ENCODE measurements around the gene ABHD1. TPM values are rescaled to one million over a fixed set of nuclear protein-coding genes. Genes with fewer than 3 reads are reported as not detected.

Gene ABHD1
- total and polyA plus RNA-seq, 2 experiments from 2014 or later, result 0.38 to 0.55 TPM

DNA sequence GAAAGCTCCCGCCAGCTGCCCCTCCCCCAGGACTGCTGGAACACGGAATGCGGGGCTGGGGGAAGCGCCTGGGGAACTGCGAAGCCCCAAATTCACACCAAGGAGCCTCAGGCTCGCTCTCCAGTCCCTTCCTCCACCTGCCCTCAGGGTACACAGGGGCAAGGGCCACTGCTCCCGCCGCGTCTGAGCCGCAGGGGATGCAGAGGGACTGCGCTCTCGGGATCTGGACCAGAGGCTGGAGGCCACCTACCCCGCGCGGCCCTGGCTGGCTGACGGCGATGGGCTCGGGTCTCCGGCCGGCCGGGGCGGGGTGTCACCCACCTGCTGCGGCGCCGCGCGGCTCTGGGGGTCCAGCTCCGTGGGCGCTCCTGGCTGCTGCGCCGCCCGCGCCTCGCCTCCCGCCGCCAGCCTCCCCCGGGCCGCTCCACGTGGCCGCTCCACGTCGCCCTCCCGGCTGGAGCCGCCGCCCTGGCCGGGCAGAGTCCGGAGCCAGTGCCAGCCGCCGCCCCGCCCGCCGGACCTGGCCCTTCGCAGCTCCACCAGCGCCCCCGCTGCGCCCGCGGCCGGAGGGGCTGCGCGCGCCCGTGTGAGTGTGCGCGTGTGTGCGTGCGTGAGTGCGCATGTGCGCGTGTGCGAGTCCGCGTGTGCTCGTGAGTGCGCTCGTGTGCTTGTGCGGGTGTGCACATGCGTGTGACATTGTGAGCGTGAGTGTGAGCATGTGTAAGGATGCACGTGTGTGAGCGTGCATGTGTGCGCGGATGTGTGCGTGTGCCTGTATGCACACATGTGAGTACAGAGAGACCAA, 4.9 kb upstream of the ABHD1 start, which contains the start of gene CGREF1:
TSS of gene CGREF1 (minus strand) at position 604 of the 805 bp plus-strand sequence. CDS start 14,762 bp downstream, outside the sequence.
- Mint-ChIP-seq H3K27ac (no peak within 1 kb of the TSS), H3K9me3 (no peaks in the 10 kb centered on the region; the same call in 2 of the 3 replicates), H3K4me1 (peaks cover 11% of the 10 kb centered on the region; the same call in 2 of the 3 replicates), H3K27me3 (ENCODE audit: insufficient read depth, low read depth, poor library complexity) (peaks cover 54% of the 10 kb centered on the region), H3K4me3 (peak within 1 kb of the TSS; percentile 80), H3K36me3 (ENCODE audit: low read depth) (no peaks in the 10 kb centered on the region; the same call in 2 of the 3 replicates)
- peaks cover 66% of the 10 kb centered on the region for H3K27me3 ChIP-seq (ENCODE audit: insufficient read depth)
- H3K4me3 ChIP-seq, result peak within 1 kb of the TSS; percentile 65
- peak; percentile 64 for DNase-seq (ENCODE audit: low spot score)
- peak within 1 kb of the TSS; percentile 96 for H2AFZ ChIP-seq
- peaks cover 15% of the 10 kb centered on the region for H3K4me1 ChIP-seq (ENCODE audit: insufficient read depth)
- H3F3A ChIP-seq (replicated peaks; ENCODE audit: low read depth), result peaks cover 9% of the 10 kb centered on the region; the same call in 1 of the 2 replicates
- H3K9me2 ChIP-seq (ENCODE audit: insufficient read depth), result no peaks in the 10 kb centered on the region
- TF ChIP-seq POLR2AphosphoS5 (IDR thresholded peaks at IDR 0.05; ENCODE audit: low read depth) (no peak), STAT1 (IDR thresholded peaks at IDR 0.05; ENCODE audit: unreplicated experiment) (no peak), ZNF114 (CRISPR knock-in tag; IDR thresholded peaks at IDR 0.05) (no peak), NANOG (IDR thresholded peaks at IDR 0.05; ENCODE audit: borderline replicate concordance) (no peak), EZH2 (IDR thresholded peaks at IDR 0.05; ENCODE audit: low read depth, unreplicated experiment) (peak; percentile 13)
- TF ChIP-seq, protein P1, sequence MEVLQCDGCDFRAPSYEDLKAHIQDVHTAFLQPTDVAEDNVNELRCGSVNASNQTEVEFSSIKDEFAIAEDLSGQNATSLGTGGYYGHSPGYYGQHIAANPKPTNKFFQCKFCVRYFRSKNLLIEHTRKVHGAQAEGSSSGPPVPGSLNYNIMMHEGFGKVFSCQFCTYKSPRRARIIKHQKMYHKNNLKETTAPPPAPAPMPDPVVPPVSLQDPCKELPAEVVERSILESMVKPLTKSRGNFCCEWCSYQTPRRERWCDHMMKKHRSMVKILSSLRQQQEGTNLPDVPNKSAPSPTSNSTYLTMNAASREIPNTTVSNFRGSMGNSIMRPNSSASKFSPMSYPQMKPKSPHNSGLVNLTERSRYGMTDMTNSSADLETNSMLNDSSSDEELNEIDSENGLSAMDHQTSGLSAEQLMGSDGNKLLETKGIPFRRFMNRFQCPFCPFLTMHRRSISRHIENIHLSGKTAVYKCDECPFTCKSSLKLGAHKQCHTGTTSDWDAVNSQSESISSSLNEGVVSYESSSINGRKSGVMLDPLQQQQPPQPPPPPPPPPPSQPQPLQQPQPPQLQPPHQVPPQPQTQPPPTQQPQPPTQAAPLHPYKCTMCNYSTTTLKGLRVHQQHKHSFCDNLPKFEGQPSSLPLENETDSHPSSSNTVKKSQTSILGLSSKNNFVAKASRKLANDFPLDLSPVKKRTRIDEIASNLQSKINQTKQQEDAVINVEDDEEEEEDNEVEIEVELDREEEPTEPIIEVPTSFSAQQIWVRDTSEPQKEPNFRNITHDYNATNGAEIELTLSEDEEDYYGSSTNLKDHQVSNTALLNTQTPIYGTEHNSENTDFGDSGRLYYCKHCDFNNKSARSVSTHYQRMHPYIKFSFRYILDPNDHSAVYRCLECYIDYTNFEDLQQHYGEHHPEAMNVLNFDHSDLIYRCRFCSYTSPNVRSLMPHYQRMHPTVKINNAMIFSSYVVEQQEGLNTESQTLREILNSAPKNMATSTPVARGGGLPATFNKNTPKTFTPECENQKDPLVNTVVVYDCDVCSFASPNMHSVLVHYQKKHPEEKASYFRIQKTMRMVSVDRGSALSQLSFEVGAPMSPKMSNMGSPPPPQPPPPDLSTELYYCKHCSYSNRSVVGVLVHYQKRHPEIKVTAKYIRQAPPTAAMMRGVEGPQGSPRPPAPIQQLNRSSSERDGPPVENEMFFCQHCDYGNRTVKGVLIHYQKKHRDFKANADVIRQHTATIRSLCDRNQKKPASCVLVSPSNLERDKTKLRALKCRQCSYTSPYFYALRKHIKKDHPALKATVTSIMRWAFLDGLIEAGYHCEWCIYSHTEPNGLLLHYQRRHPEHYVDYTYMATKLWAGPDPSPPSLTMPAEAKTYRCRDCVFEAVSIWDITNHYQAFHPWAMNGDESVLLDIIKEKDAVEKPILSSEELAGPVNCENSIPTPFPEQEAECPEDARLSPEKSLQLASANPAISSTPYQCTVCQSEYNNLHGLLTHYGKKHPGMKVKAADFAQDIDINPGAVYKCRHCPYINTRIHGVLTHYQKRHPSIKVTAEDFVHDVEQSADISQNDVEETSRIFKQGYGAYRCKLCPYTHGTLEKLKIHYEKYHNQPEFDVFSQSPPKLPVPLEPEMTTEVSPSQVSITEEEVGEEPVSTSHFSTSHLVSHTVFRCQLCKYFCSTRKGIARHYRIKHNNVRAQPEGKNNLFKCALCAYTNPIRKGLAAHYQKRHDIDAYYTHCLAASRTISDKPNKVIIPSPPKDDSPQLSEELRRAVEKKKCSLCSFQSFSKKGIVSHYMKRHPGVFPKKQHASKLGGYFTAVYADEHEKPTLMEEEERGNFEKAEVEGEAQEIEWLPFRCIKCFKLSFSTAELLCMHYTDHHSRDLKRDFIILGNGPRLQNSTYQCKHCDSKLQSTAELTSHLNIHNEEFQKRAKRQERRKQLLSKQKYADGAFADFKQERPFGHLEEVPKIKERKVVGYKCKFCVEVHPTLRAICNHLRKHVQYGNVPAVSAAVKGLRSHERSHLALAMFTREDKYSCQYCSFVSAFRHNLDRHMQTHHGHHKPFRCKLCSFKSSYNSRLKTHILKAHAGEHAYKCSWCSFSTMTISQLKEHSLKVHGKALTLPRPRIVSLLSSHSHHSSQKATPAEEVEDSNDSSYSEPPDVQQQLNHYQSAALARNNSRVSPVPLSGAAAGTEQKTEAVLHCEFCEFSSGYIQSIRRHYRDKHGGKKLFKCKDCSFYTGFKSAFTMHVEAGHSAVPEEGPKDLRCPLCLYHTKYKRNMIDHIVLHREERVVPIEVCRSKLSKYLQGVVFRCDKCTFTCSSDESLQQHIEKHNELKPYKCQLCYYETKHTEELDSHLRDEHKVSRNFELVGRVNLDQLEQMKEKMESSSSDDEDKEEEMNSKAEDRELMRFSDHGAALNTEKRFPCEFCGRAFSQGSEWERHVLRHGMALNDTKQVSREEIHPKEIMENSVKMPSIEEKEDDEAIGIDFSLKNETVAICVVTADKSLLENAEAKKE (CRISPR knock-in tag; IDR thresholded peaks at IDR 0.05), result no peak
- H4K20me1 ChIP-seq (replicated peaks; ENCODE audit: insufficient read depth), result no peaks in the 10 kb centered on the region
- H3K27ac ChIP-seq (ENCODE audit: low read depth), result no peak within 1 kb of the TSS
- peak within 1 kb of the TSS; percentile 85 for H3K4me2 ChIP-seq
- ATAC-seq, result peak; percentile 70
- no peaks in the 10 kb centered on the region for H3K36me3 ChIP-seq (ENCODE audit: insufficient read depth)
- H3K79me2 ChIP-seq (replicated peaks; ENCODE audit: insufficient read depth), result no peaks in the 10 kb centered on the region

All from GM23338 (cell line).